GM10847 (cell line): Measurements from ENCODE around the gene GRXCR1.

Source experiments
- POLR2A ChIP-seq: IDR thresholded peaks from 2 replicates; pipeline ENCODE4 v1.6.1; 2011; ENCODE audit not compliant: insufficient read length; ENCODE audit errors: extremely low read depth

The GRXCR1 gene

DNA sequence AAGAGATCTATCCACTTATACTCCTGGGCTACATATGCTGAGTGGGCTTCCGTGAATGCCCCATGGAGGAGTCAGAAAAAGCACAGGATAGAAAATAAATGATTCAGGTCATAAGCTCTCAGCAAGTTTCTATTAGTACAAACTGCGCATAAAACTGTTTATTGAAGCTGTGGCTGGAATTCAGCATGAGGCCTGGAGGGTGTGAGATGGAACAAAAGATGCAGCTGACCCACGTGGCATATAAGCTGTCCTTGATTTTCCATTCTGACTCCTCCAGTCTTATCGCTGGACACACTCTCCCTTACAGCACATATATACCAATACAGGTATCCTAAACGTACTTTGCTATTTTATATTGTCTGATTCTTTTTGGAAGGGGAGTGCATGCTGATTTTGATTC, 17.9 kb downstream of the GRXCR1 start:
- no peak for TF ChIP-seq POLR2A

DNA sequence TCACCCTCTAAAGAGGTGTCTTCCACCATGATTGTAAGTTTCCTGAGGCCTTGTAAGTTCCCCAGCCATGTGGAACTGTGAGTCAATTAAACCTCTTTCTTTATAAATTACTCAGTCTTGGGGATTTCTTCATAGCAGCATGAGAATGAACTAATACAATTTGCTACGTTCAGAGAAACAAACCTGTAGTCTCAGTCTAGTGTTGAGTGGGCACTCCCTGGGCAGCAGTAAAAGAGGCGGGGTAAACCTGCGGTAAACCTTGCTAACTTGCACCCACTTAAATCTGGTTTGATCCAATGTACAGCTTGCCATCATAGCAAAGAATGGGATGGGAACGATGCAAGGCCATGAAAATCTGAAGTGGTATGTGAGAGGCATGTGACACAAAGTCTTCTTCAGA, 22.4 kb downstream of the GRXCR1 start:
- TF ChIP-seq POLR2A, result no peak

GRCh38 chr4:42915484-42915883, 23.0 kb downstream of the GRXCR1 start:
- TF ChIP-seq POLR2A, result no peak

DNA sequence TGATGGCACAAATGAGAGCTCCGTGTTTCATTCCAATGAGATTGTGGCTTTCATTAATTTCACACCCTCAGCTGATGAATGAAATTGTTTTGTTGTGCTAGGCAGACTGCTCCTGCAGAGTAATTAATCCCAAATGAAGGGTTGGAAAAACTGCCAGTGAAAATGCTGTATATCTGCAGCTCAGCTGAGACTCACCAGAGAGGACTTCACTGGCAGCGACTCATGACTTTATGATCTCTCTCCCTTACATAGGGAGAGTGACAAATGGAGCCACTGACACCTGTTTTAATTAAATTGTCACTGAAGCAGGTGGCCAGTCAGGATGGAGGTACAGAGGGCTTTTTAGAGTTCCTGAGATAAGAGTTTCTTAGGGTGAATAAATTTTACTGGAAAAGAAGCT, 24.8 kb downstream of the GRXCR1 start:
- no peak for TF ChIP-seq POLR2A

GRCh38 chr4:42923431-42923830, 30.9 kb downstream of the GRXCR1 start:
- TF ChIP-seq POLR2A, result no peak

- no peak for TF ChIP-seq POLR2A
Observed at GRCh38 chr4:42925921-42926320, 33.4 kb downstream of the GRXCR1 start.

DNA sequence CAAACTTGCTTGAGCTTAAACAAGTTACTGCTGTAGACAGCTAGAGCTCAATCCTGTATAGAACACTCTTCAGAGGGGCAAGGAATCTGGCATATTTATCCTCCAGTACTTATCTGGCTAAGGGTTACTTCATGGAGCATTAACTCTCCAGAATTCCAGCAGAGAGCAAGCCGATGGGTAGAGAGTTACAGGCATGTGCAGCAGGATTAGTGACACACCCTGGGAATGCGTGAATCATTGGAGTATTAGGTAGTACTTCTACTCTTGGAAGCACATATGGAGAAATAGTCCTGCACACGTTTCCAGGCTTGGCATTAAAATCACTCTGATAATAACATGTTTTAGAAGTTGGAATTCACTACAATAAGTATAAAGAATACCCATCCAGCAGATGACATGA, 35.4 kb downstream of the GRXCR1 start:
- TF ChIP-seq POLR2A, result no peak

DNA sequence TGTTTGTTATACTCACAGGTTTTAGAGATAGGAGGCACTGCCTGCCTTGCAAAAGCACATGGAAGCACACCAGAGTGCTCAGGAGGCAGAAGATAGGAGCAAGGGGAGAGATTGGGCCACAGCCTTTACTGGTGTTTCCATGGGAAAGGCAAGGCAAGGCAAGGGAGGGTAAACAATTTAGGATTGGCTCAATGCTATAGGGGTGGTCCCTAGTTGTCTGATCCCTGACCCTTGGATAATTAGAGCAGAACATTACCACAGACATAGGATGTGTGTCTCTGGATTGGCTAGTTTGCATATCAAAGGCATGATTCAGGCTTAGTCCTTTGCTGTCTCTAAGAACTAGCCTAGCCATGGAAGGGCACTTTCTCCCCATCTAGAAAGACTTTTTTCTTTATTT, 36.1 kb downstream of the GRXCR1 start:
- no peak for TF ChIP-seq POLR2A

DNA sequence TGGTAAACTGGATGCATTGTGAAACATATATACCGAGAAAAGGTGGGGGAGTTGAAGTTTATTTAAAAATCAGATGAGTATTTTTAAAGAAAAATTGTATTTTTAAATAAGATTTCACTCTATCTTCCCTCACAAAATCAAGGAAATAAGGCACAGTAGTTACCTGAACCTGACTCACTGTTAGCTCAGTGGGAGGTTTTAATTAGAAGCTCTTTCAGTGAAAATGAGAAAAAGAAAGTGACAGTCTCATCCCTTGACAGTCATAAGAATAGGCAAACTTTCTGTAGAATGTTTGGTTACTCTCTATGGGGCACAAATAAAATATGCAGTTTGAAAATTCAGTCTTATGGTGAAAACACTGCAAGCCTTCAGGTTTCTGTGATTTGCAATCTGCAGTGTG, 49.7 kb downstream of the GRXCR1 start:
- TF ChIP-seq POLR2A, result no peak

DNA sequence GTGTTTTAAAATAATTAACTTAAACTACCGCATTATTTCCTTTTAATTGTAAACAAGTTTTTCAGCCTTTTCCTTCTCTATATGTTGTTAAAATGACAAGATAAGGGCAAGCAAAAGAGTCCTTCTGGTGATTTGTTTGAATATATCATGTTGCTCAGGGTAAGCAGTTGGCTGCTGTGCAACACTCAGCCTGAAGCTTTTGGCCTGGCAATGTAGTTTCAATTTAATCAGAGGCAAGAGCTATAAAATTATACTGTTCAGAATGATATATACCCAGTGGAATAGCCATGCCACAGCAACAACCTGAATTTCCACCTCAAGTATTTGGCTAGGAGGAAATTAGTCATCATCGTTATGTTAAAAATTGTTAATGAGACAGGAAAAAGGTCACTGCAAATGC, 53.4 kb downstream of the GRXCR1 start:
- TF ChIP-seq POLR2A, result no peak

DNA sequence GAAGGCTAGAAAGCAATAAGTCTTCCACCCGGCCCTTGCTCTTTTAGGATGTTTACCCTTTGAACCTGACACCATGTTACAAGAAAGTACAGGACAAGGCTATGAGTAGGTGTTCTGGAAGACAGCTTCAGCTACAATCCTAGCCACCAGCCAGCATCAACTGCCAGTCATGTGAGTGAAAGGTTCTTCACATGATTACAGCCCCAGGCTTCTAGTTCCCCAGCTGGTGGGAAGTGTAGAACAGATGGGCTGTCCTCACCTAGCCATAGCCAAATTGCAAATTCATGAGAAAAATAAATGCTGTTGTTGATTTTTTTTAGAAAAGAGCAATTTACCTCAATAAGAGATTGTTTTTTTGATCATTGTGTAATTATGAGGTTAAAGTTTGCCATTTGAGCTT, 60.8 kb downstream of the GRXCR1 start:
- no peak for TF ChIP-seq POLR2A

GRCh38 chr4:42954963-42955669, 62.6 kb downstream of the GRXCR1 start:
- no peak for TF ChIP-seq POLR2A

DNA sequence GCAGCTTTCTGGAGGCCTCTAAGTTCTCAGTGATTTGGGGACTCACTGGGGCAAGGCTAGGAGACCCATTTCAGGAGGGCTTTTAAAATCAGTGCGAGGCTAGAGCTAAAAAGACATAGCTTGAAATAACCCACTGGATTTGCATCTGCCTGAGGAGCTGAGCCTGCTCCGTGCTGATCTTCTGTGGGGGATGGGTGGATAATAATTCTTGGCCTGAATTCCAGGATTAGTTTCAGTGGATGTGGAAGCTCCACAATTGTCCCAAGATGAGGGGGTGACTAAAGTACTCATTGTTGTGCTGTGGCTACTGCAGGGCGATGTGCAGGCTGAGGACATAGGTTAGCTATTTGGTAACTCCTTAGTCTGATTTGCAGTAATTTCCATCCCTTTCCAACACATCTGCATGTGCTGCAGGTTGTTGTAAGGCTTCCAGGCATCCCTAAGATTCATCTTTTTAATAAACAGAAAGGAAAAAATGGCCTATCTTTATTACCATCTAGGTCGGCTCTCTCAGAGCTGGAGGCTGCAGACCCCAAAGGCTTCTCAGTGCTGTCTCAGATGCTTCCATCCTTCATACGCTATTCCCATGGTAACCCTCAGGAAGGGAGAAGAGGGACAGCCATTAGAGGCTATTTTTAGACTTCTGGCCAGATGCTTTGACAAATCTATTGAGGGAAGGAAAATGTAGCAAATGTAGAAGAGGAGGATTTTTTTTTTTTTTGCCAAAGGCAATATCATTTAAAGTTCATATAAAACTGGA, 63.4 kb downstream of the GRXCR1 start:
- no peak for TF ChIP-seq POLR2A

DNA sequence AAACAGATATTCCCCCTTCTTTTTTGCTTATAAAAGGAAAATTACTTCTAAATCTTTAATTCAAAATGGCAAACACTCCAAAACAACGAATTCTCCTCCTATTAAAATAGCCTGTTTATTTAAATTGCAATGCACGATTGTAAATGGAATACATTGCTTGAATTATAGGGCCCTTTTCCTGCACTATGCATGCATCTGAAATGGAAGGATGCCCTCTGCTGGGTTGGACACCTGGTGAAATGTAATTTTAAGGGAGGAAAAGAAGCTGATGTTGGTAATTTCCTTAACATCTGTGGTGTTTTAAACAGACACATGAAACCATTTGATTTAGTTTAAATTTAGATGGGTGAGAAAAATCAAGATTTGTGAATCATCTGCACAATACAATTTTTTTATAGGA, 72.8 kb downstream of the GRXCR1 start:
- no peak for TF ChIP-seq POLR2A

DNA sequence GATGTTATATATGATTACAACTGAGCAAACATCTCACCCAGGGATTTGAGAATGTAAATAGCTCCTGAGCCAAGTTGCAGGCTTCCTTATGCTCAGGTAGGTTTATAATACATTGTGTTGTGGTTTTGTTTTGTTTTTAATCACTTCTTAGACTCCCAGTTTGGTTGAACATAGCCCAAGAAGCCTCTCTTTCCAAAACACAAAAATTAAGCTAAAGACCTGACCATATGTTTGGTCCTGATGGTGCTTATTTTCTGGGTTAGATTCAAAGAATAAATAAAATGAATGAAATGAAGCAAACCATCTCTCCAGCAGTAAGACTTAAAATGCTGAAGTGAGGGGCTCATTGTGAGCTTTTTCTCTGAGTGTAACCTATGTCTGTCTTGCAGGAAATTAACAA, 93.5 kb downstream of the GRXCR1 start:
- TF ChIP-seq POLR2A, result no peak

DNA sequence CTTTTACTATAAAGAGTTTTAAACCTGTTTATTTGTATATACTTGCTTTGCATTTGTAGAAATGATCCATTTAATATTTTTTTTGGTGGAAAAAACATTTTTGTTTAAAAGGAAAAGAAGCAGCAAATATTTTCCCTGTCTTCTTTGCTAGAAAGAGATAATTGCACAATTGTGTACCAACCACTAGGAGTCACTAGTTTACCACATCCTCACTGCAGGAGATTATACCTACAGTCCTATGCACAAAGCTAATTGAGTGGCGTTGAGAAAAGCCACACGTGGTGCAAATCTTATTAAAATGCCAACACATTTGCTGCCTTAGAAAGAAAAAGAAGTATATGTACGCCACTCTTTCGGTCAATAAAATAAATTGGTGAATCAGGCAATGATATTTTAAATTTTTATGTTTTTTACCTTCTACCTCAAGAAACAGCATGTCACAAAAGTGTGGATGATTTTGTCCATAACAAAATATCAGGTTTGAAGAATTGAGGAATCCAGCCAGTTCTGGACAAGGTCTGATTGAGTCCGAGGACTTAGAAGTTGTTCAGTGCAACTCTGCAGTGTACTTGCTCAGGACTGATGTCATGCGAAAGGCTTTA, 102.9 kb downstream of the GRXCR1 start:
- no peak for TF ChIP-seq POLR2A

DNA sequence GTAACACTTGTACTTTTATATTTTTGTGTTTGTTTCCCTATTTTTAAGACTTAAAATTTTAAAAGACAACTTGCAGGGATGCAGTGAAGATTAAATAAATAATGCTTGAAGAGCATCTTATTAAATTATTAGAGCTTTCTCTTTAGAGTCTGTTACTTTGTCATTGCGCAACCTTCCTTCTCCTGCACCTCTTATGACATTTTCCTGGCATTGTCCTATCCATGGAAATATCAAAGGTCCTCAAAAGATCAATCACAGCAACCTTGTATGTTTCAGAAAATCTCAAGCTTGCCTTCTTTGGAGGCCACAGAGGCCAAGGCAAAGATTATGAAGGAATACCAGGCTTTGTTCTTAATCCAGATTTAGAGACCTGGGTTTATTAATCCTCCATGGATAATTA, 116.3 kb downstream of the GRXCR1 start:
- no peak for TF ChIP-seq POLR2A

DNA sequence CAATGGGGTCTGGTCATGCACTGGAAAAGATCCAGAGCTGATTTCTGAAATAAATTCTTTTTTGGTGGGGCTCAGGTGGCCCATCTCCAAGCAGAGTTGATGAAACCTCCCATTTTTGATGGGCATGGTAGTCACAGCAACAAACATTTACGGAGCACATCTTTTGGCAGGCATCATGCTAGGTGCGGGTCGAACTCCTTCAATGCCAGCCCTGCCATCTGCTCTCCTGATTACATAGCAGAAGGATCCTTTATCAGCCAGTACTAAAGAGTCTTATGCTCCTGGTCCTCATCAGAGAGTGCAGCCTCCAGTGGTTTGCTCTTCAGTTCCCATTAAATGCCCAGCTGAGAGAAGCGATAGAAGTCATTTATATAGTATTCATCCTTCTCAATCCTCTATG, 121.7 kb downstream of the GRXCR1 start:
- TF ChIP-seq POLR2A, result no peak
